Fibroblast of lung (primary cell): Measurements from ENCODE around the gene ZMYM5. TPM values are rescaled to one million over a fixed set of nuclear protein-coding genes. Genes with fewer than 3 reads are reported as not detected.

ENCODE experiments used
- DNase-seq, 2 donors: peaks; one replicate each; pipeline versions ENCODE4 v3.0.0 to v3.0.0-alpha.2; 2010; ENCODE audit warnings: low read depth in 2 of 2
- H2AFZ ChIP-seq: 2 replicates; pipeline ENCODE4 v1.5.1; 2012; ENCODE audit warnings: low read length, control low read depth, inconsistent platforms
- H3K27ac ChIP-seq: 2 replicates; pipeline ENCODE4 v1.5.1; 2011; ENCODE audit warnings: low read length, control low read depth; ENCODE audit not compliant: insufficient read depth
- H3K27me3 ChIP-seq: 2 replicates; pipeline ENCODE4 v1.5.1; 2011; ENCODE audit warnings: mild to moderate bottlenecking, low read length; ENCODE audit not compliant: control insufficient read depth, insufficient read depth
- H3K36me3 ChIP-seq: 2 replicates; pipeline ENCODE4 v1.5.1; 2011; ENCODE audit warnings: low read length; ENCODE audit not compliant: control insufficient read depth, insufficient read depth
- H3K4me1 ChIP-seq: 2 replicates; pipeline ENCODE4 v1.5.1; 2011; ENCODE audit warnings: low read length; ENCODE audit not compliant: control insufficient read depth, insufficient read depth; ENCODE audit errors: extremely low read depth
- H3K4me2 ChIP-seq: 2 replicates; pipeline ENCODE4 v1.5.1; 2011; ENCODE audit warnings: low read length, control low read depth; ENCODE audit not compliant: insufficient read depth; ENCODE audit errors: extremely low read depth
- H3K4me3 ChIP-seq, 4 experiments: fragments of 200-600 bp in 1 of 4; sonication (generic) in 1 of 4; replicated peaks in 1 of 4; 2 replicates each; pipeline ENCODE4 v1.5.1; 2011 to 2016; ENCODE audit warnings: low read length in 4 of 4, low read depth in 3 of 4, mild to moderate bottlenecking in 3 of 4, control low read depth in 2 of 4, inconsistent platforms in 1 of 4, mixed read lengths in 1 of 4; ENCODE audit not compliant: insufficient read depth in 1 of 4; ENCODE audit errors: control extremely low read depth in 1 of 4
- H3K79me2 ChIP-seq: 2 replicates; pipeline ENCODE4 v1.5.1; 2012; ENCODE audit warnings: mild to moderate bottlenecking, low read length, inconsistent platforms; ENCODE audit not compliant: control insufficient read depth, insufficient read depth
- H3K9ac ChIP-seq: 2 replicates; pipeline ENCODE4 v1.5.1; 2011; ENCODE audit warnings: mild to moderate bottlenecking, low read length, control low read depth; ENCODE audit not compliant: insufficient read depth
- H3K9me3 ChIP-seq: 2 replicates; pipeline ENCODE4 v1.5.1; 2012; ENCODE audit warnings: low read depth, low read length; ENCODE audit not compliant: control insufficient read depth, insufficient read depth
- H4K20me1 ChIP-seq: 2 replicates; pipeline ENCODE4 v1.5.1; 2011; ENCODE audit warnings: low read length; ENCODE audit not compliant: control insufficient read depth, insufficient read depth; ENCODE audit errors: extremely low read depth
- CTCF ChIP-seq, 2 donors: IDR thresholded peaks in 1 of 2; conservative IDR thresholded peaks in 1 of 2; 1 replicate in 1 of 2; 2 replicates in 1 of 2; pipeline ENCODE4 v1.5.1; 2011 to 2012; ENCODE audit warnings: low read length in 2 of 2, control low read depth in 1 of 2, inconsistent platforms in 1 of 2, low read depth in 1 of 2, mild to moderate bottlenecking in 1 of 2
- EZH2 ChIP-seq: IDR thresholded peaks from 2 replicates; pipeline ENCODE4 v1.5.1; 2012; ENCODE audit warnings: low read length, control low read depth, mild to moderate bottlenecking; ENCODE audit errors: missing control alignments
- polyA plus RNA-seq, 2 donors: library from polyadenylated mRNA; depleted of rRNA in 1 of 2; stranded (reverse) in 1 of 2; unstranded in 1 of 2; fragments of >200 nt; gene quantifications; 2 replicates each; pipeline ENCODE4 v1.2.1, GENCODE V29; 2011 to 2012; ENCODE audit warnings: missing spikeins in 1 of 2
- total RNA-seq: library from RNA; depleted of rRNA; stranded (reverse); fragments of >200 nt; gene quantifications from 2 replicates; pipeline ENCODE4 v1.2.1, GENCODE V29; 2014

The ZMYM5 gene
- total and polyA plus RNA-seq, 2 donors (not counting 1 experiment from before 2014, with no cell fraction given): 11.3 to 32.4 TPM

DNA sequence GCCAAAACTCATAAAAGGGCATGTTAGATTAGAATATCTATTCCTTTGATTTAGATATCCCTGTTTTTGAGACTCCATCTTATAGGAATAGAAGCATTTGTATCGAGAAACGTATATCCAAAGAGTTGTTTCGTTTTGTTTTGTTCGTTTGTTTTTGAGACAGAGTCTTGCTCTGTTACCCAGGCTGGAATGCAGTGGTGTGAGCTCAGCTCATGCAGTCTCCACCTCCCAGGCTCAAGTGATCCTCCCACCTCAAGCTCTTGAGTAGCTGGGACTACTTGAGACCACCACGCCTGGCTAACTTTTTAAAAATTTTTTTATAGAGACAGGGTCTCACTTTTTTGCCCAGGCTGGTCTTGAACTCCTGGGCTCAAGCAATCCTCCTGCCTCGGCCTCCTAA is 26.6 kb upstream of the ZMYM5 start:
- TF ChIP-seq CTCF (conservative IDR thresholded peaks at IDR 0.05 in 1 of 2, IDR thresholded peaks at IDR 0.05 in 1 of 2; ENCODE audit: low read depth in 1 of 2, low read length in 2 of 2) (no peak), EZH2 (no peak)

DNA sequence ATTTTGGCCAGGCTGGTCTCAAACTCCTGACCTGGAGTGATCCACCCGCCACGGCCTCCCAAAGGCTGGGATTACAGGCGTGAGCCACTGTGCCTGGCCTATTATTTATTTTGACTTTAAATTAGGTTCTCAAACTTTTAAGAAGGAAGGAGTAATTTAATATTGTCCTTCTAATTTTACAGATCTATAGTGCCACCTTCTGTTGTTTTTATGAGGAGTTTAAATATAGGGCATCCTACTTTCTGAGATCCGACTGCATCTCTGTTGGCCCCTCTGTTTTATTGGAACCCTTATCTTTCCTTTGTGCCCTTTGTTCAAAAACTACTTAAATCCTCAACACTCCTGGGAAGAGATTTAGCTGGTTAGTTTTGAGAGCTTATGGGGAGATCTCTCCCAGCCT is 25.4 kb upstream of the ZMYM5 start:
- Histone ChIP-seq H3K9ac (no peak overlapping the region), H4K20me1 (no peaks in the 10 kb centered on the region)
- peak; percentile 12 to 50 for DNase-seq

More for the DNA sequence above, 26.6 kb upstream of the ZMYM5 start:
- Histone ChIP-seq H3K27me3 (no peaks in the 10 kb centered on the region), H3K9ac (no peak overlapping the region), H3K4me1 (no peaks in the 10 kb centered on the region), H2AFZ (no peak overlapping the region), H3K79me2 (no peaks in the 10 kb centered on the region), H3K9me3 (no peaks in the 10 kb centered on the region), H3K4me2 (no peak overlapping the region), H4K20me1 (no peaks in the 10 kb centered on the region), H3K36me3 (no peaks in the 10 kb centered on the region), H3K4me3 (no peak overlapping the region), H3K27ac (no peak overlapping the region)
- no peak for DNase-seq

DNA sequence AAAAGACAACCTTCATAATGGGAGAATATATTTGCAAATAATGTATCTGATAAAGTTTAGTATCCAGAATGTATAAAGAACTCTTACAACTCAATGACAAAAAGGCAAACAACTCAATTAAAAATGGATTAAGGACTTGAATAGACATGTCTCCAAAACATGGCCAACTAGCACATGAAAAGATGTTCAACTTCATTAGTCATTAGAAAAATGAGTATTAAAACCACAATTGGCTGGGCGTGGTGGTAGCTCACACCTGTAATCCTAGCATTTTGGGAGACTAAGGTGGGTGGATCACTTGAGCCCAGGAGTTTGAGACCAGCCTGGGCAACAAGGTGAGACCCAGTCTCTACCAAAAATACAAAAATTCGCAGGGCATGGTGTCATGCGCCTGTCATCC is 18.8 kb upstream of the ZMYM5 start:
- no peaks in the 10 kb centered on the region for H3K4me1 ChIP-seq
- H3K27ac ChIP-seq: no peak overlapping the region
- H2AFZ ChIP-seq: no peak overlapping the region
- no peak for TF ChIP-seq CTCF (conservative IDR thresholded peaks at IDR 0.05 in 1 of 2, IDR thresholded peaks at IDR 0.05 in 1 of 2; ENCODE audit: low read depth in 1 of 2, low read length in 2 of 2)
- TF ChIP-seq EZH2: no peak
- H3K36me3 ChIP-seq: no peaks in the 10 kb centered on the region
- no peak overlapping the region for H3K4me2 ChIP-seq
- H3K79me2 ChIP-seq: no peaks in the 10 kb centered on the region
- no peak for DNase-seq
- H4K20me1 ChIP-seq: no peaks in the 10 kb centered on the region
- H3K9ac ChIP-seq: no peak overlapping the region
- H3K4me3 ChIP-seq: no peak overlapping the region
- H3K9me3 ChIP-seq: no peaks in the 10 kb centered on the region
- no peaks in the 10 kb centered on the region for H3K27me3 ChIP-seq

More for the DNA sequence above, 25.4 kb upstream of the ZMYM5 start:
- Histone ChIP-seq H3K27me3 (no peaks in the 10 kb centered on the region), H3K4me2 (no peak overlapping the region), H3K4me1 (no peaks in the 10 kb centered on the region), H3K36me3 (no peaks in the 10 kb centered on the region), H3K79me2 (no peaks in the 10 kb centered on the region), H3K27ac (no peak overlapping the region), H3K9me3 (no peaks in the 10 kb centered on the region), H3K4me3 (no peak overlapping the region), H2AFZ (no peak overlapping the region)
- TF ChIP-seq EZH2 (no peak), CTCF (conservative IDR thresholded peaks at IDR 0.05 in 1 of 2, IDR thresholded peaks at IDR 0.05 in 1 of 2; ENCODE audit: low read depth in 1 of 2, low read length in 2 of 2) (peak in 1 of 2 donors; percentile 19)
